ENCODE results near the gene GAS7. TPM values are rescaled to one million over a fixed set of nuclear protein-coding genes. Genes with fewer than 3 reads are reported as not detected.

The GAS7 gene
- total RNA-seq, 4 donors from 2014 or later: 62.6 to 122 (median 77.0) TPM

DNA sequence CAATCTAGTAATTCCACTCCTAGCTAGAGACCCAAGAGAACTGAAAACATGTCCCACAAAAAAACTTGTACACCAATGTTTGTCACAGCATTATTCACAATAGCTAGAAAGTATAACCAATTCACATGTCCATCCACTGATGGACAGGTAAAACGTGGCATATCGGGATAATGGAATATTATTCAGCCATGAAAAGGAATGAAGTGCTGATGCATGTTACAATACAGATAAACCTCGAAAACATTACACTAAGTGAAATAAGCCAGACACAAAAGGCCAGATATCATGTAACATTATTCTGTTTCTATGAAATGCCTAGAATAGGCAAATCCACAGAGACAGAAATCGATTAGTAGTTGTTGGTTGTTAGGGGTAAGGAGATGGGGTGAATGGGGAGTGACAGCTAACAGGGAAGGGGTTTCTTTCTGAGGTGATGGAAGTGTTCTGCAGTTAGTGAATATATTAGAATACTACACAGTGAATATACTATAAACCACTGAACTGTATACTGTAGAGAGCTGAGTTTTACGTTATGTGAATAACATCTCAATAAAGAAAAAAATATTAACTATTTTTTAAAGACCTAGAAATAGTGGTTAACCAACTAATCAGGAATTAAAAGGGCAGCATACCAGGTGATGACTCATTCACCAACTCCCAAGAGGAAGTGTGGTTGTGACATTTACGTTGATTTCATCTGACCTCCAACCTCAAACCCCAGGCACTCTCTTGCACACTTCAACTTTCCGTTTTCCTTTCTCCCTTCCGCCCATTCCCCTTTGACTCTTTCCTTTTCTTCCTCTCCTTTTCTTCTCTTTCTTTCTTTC lies 48.6 kb downstream of the GAS7 start:
- ATAC-seq: peak; percentile 55
- Histone ChIP-seq H3K27ac (no peak overlapping the region), H3K27me3 (no peaks in the 10 kb centered on the region), H3K4me3 (no peak overlapping the region), H3K9me3 (no peaks in the 10 kb centered on the region), H3K36me3 (no peaks in the 10 kb centered on the region), H3K4me1 (peaks cover 0 to 23% (median 3%) of the 10 kb centered on the region in 3 donors)
- TF ChIP-seq EP300 (IDR thresholded peaks at IDR 0.05) (no peak), POLR2A (IDR thresholded peaks at IDR 0.05) (no peak), CTCF (IDR thresholded peaks at IDR 0.05) (no peak), POLR2AphosphoS5 (IDR thresholded peaks at IDR 0.05) (no peak)
- 56 to 81% methylated on average over 6 to 8 of the region's 8 CpGs for WGBS, 2 donors (ENCODE audit: low coverage in 1 of 2)

DNA sequence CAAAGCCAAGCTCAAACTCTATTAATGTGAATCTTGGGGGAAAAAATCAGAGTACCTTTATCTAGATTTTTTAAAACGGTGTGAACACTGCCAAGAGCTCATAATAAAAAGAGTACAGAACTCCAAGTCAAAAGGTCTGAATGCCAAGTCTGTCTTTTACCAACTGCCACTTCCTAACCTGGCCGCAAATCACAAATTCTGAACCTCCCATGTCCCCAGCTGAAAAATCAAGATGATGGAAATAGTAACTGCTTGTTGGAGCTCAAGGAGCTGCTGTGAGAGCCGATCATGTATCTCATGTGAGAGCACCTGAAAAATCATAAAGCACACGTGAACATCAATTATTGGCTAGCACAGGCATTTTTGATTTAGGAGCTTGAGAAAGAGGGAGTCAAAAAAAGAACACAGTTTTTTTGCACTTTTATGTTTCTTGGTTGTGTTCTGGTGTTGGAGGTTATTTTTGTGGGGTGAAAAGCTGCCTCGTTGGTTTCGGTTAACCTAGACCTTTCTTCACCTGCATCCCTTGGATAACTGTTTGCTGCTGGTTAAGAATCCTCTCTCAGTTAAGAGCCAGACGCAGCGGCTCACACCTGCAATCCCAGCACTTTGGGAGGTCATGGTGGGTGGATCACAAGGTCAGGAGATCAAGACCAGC lies 50.5 kb downstream of the GAS7 start:
- no peak for ATAC-seq
- 69 to 75% methylated on average over 4 to 8 of the region's 8 CpGs for WGBS, 2 donors (ENCODE audit: low coverage in 1 of 2)
- Histone ChIP-seq H3K4me3 (no peak overlapping the region), H3K9me3 (no peaks in the 10 kb centered on the region), H3K27me3 (no peaks in the 10 kb centered on the region), H3K4me1 (peaks cover 0 to 31% (median 3%) of the 10 kb centered on the region in 3 donors), H3K27ac (no peak overlapping the region), H3K36me3 (no peaks in the 10 kb centered on the region)
- TF ChIP-seq POLR2AphosphoS5 (IDR thresholded peaks at IDR 0.05) (no peak), EP300 (IDR thresholded peaks at IDR 0.05) (no peak), POLR2A (IDR thresholded peaks at IDR 0.05) (no peak), CTCF (IDR thresholded peaks at IDR 0.05) (no peak)

GRCh38 chr17:10147040-10147439 lies 51.4 kb downstream of the GAS7 start:
- TF ChIP-seq CTCF (IDR thresholded peaks at IDR 0.05): no peak
- TF ChIP-seq EP300 (IDR thresholded peaks at IDR 0.05): no peak
- TF ChIP-seq POLR2A (IDR thresholded peaks at IDR 0.05): no peak
- no peak for TF ChIP-seq POLR2AphosphoS5 (IDR thresholded peaks at IDR 0.05)
- 88 to 100% methylated on average over 2 to 4 of the region's 4 CpGs for WGBS, 2 donors (ENCODE audit: low coverage in 1 of 2)
- ATAC-seq: no peak
- Histone ChIP-seq H3K27me3 (no peaks in the 10 kb centered on the region), H3K9me3 (no peaks in the 10 kb centered on the region), H3K4me3 (no peak overlapping the region), H3K36me3 (no peaks in the 10 kb centered on the region), H3K27ac (no peak overlapping the region), H3K4me1 (peaks cover 0 to 31% (median 3%) of the 10 kb centered on the region in 3 donors)

DNA sequence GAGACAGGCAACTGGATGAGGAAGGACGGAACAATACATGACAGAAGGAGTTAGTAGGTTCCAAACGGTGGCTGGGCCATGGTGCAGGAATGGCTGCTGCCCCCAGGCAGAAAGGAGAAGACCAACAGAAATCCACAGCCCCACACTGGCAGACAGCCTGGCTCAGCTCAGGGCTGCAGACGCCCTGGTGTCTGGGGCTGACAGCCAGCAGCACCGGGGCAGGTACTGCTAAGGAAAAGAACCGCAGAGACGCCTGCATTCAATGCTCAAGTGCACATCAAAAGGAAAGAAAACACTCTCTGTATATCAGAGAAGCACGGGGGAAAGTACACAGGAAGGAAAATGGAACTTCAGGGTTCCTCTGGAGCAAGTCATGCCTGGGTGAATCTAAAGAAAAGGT lies 53.4 kb downstream of the GAS7 start:
- 51 to 71% methylated on average over 5 to 6 of the region's 7 CpGs for WGBS, 2 donors (ENCODE audit: low coverage in 1 of 2)
- Histone ChIP-seq H3K9me3 (no peaks in the 10 kb centered on the region), H3K36me3 (no peaks in the 10 kb centered on the region), H3K27ac (no peak overlapping the region), H3K4me1 (peaks cover 0 to 25% (median 0%) of the 10 kb centered on the region in 3 donors), H3K27me3 (no peaks in the 10 kb centered on the region), H3K4me3 (no peak overlapping the region)
- TF ChIP-seq CTCF (IDR thresholded peaks at IDR 0.05): no peak
- TF ChIP-seq EP300 (IDR thresholded peaks at IDR 0.05): no peak
- TF ChIP-seq POLR2A (IDR thresholded peaks at IDR 0.05): no peak
- no peak for TF ChIP-seq POLR2AphosphoS5 (IDR thresholded peaks at IDR 0.05)
- no peak for ATAC-seq

All from gastroesophageal sphincter (tissue), 4 donors.